Fibroblast of lung (primary cell): ENCODE data around the gene EBNA1BP2. TPM values are rescaled to one million over a fixed set of nuclear protein-coding genes. Genes with fewer than 3 reads are reported as not detected.

Experiments used
- DNase-seq, 2 donors: peaks; one replicate each; pipeline versions ENCODE4 v3.0.0 to v3.0.0-alpha.2; 2010; ENCODE audit warnings: low read depth in 2 of 2
- H2AFZ ChIP-seq: 2 replicates; pipeline ENCODE4 v1.5.1; 2012; ENCODE audit warnings: low read length, control low read depth, inconsistent platforms
- H3K27ac ChIP-seq: 2 replicates; pipeline ENCODE4 v1.5.1; 2011; ENCODE audit warnings: low read length, control low read depth; ENCODE audit not compliant: insufficient read depth
- H3K27me3 ChIP-seq: 2 replicates; pipeline ENCODE4 v1.5.1; 2011; ENCODE audit warnings: mild to moderate bottlenecking, low read length; ENCODE audit not compliant: control insufficient read depth, insufficient read depth
- H3K36me3 ChIP-seq: 2 replicates; pipeline ENCODE4 v1.5.1; 2011; ENCODE audit warnings: low read length; ENCODE audit not compliant: control insufficient read depth, insufficient read depth
- H3K4me1 ChIP-seq: 2 replicates; pipeline ENCODE4 v1.5.1; 2011; ENCODE audit warnings: low read length; ENCODE audit not compliant: control insufficient read depth, insufficient read depth; ENCODE audit errors: extremely low read depth
- H3K4me2 ChIP-seq: 2 replicates; pipeline ENCODE4 v1.5.1; 2011; ENCODE audit warnings: low read length, control low read depth; ENCODE audit not compliant: insufficient read depth; ENCODE audit errors: extremely low read depth
- H3K4me3 ChIP-seq, 4 experiments: fragments of 200-600 bp in 1 of 4; sonication (generic) in 1 of 4; replicated peaks in 1 of 4; 2 replicates each; pipeline ENCODE4 v1.5.1; 2011 to 2016; ENCODE audit warnings: low read length in 4 of 4, low read depth in 3 of 4, mild to moderate bottlenecking in 3 of 4, control low read depth in 2 of 4, inconsistent platforms in 1 of 4, mixed read lengths in 1 of 4; ENCODE audit not compliant: insufficient read depth in 1 of 4; ENCODE audit errors: control extremely low read depth in 1 of 4
- H3K79me2 ChIP-seq: 2 replicates; pipeline ENCODE4 v1.5.1; 2012; ENCODE audit warnings: mild to moderate bottlenecking, low read length, inconsistent platforms; ENCODE audit not compliant: control insufficient read depth, insufficient read depth
- H3K9ac ChIP-seq: 2 replicates; pipeline ENCODE4 v1.5.1; 2011; ENCODE audit warnings: mild to moderate bottlenecking, low read length, control low read depth; ENCODE audit not compliant: insufficient read depth
- H3K9me3 ChIP-seq: 2 replicates; pipeline ENCODE4 v1.5.1; 2012; ENCODE audit warnings: low read depth, low read length; ENCODE audit not compliant: control insufficient read depth, insufficient read depth
- H4K20me1 ChIP-seq: 2 replicates; pipeline ENCODE4 v1.5.1; 2011; ENCODE audit warnings: low read length; ENCODE audit not compliant: control insufficient read depth, insufficient read depth; ENCODE audit errors: extremely low read depth
- EZH2 ChIP-seq: IDR thresholded peaks from 2 replicates; pipeline ENCODE4 v1.5.1; 2012; ENCODE audit warnings: low read length, control low read depth, mild to moderate bottlenecking; ENCODE audit errors: missing control alignments
- polyA plus RNA-seq, 2 donors: library from polyadenylated mRNA; depleted of rRNA in 1 of 2; stranded (reverse) in 1 of 2; unstranded in 1 of 2; fragments of >200 nt; gene quantifications; 2 replicates each; pipeline ENCODE4 v1.2.1, GENCODE V29; 2011 to 2012; ENCODE audit warnings: missing spikeins in 1 of 2
- total RNA-seq: library from RNA; depleted of rRNA; stranded (reverse); fragments of >200 nt; gene quantifications from 2 replicates; pipeline ENCODE4 v1.2.1, GENCODE V29; 2014
- TF ChIP-seq, protein P1 (sequence below), 2 donors: IDR thresholded peaks in 1 of 2; conservative IDR thresholded peaks in 1 of 2; 1 replicate in 1 of 2; 2 replicates in 1 of 2; pipeline ENCODE4 v1.5.1; 2011 to 2012; ENCODE audit warnings: low read length in 2 of 2, control low read depth in 1 of 2, inconsistent platforms in 1 of 2, low read depth in 1 of 2, mild to moderate bottlenecking in 1 of 2

The EBNA1BP2 gene
- total and polyA plus RNA-seq, 2 donors (not counting 1 experiment from before 2014, with no cell fraction given) = 39.1 to 52.4 TPM

DNA sequence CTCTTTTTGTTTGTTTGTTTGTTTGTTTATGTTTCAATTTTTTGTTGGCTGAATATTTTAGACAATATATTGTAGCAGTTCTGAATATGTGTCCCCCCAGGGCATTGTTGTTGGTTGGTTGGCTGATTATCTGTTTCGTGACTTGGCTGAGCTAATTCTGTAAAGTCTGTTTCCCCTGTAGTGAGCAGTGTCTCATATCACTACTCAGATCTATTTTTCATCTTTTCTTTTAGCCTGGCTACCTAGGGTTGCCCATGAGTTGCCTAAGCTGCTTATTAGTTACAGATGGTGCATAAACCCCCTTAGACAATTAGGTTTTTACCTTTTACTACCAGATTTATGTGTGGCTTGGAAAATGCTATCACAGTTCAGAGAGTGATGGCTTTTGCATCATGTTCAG is 32.3 kb upstream of the EBNA1BP2 start:
- H3K27ac ChIP-seq = no peak overlapping the region
- H2AFZ ChIP-seq = no peak overlapping the region
- peaks cover 24% of the 10 kb centered on the region for H3K4me1 ChIP-seq

DNA sequence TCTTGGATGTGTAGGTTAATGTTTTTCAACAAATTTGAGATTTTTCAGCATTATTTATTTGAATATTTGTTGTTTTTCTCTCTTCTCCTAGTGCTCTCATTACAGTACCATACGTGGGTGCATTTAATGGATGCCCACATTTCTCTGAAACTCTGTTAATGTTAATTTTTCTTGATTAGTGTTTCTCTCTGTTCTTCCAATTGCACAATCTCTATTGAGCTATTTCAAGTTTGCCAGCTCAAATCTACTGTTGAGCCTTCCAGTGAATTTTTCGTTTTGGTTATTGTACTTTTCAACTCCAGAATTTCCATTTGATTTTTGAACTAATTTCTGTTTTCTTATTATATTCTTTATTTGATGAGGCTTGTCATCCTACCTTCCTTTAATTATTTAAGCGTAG is 31.8 kb upstream of the EBNA1BP2 start:
- peaks cover 24% of the 10 kb centered on the region for H3K4me1 ChIP-seq
- H3K36me3 ChIP-seq = no peaks in the 10 kb centered on the region
- TF ChIP-seq, protein P1, sequence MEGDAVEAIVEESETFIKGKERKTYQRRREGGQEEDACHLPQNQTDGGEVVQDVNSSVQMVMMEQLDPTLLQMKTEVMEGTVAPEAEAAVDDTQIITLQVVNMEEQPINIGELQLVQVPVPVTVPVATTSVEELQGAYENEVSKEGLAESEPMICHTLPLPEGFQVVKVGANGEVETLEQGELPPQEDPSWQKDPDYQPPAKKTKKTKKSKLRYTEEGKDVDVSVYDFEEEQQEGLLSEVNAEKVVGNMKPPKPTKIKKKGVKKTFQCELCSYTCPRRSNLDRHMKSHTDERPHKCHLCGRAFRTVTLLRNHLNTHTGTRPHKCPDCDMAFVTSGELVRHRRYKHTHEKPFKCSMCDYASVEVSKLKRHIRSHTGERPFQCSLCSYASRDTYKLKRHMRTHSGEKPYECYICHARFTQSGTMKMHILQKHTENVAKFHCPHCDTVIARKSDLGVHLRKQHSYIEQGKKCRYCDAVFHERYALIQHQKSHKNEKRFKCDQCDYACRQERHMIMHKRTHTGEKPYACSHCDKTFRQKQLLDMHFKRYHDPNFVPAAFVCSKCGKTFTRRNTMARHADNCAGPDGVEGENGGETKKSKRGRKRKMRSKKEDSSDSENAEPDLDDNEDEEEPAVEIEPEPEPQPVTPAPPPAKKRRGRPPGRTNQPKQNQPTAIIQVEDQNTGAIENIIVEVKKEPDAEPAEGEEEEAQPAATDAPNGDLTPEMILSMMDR (conservative IDR thresholded peaks at IDR 0.05 in 1 of 2, IDR thresholded peaks at IDR 0.05 in 1 of 2; ENCODE audit: low read depth in 1 of 2, low read length in 2 of 2) = no peak
- TF ChIP-seq EZH2 = no peak
- no peaks in the 10 kb centered on the region for H3K79me2 ChIP-seq
- H4K20me1 ChIP-seq = no peaks in the 10 kb centered on the region
- H3K9ac ChIP-seq = no peak overlapping the region
- H3K27me3 ChIP-seq = no peaks in the 10 kb centered on the region
- H2AFZ ChIP-seq = no peak overlapping the region
- no peak overlapping the region for H3K4me3 ChIP-seq
- no peak overlapping the region for H3K4me2 ChIP-seq
- no peak overlapping the region for H3K27ac ChIP-seq
- no peak for DNase-seq
- H3K9me3 ChIP-seq = no peaks in the 10 kb centered on the region

More for the DNA sequence above, 32.3 kb upstream of the EBNA1BP2 start:
- DNase-seq = no peak
- Histone ChIP-seq H3K9me3 (no peaks in the 10 kb centered on the region), H3K4me3 (no peak overlapping the region), H3K79me2 (no peaks in the 10 kb centered on the region), H4K20me1 (no peaks in the 10 kb centered on the region), H3K27me3 (no peaks in the 10 kb centered on the region), H3K4me2 (no peak overlapping the region), H3K36me3 (no peaks in the 10 kb centered on the region), H3K9ac (no peak overlapping the region)
- TF ChIP-seq EZH2 = no peak
- TF ChIP-seq, protein P1 (conservative IDR thresholded peaks at IDR 0.05 in 1 of 2, IDR thresholded peaks at IDR 0.05 in 1 of 2; ENCODE audit: low read depth in 1 of 2, low read length in 2 of 2) = no peak

DNA sequence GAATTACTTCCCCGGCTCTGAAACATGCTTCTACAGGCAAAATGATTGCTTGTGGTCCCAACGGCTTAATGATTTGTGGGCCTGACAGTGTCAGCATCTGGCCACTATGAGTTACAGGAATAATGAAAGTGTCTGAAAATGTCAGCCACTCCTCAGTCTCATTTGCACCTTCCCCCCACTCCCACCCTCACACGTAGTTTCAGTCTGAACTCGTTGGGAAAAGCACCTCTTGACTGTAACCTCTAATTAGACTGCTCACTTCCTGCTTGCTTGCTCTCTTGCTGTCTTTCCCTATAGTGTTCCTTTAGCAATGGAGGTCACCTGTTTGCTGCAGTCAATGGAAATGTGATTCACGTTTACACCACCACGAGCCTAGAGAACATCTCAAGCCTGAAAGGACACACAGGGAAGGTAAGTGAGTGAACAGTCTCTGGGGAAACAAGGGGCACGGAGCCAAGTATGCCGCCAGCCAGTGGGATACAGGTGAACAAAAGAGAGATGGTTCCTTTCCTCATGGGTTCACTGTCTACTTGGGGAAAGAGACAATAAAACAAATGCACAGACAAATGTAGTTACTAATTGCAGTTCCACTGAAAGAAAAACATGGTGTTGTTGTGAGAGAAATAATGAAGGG is 27.1 kb upstream of the EBNA1BP2 start:
- no peaks in the 10 kb centered on the region for H4K20me1 ChIP-seq
- TF ChIP-seq, protein P1 (conservative IDR thresholded peaks at IDR 0.05 in 1 of 2, IDR thresholded peaks at IDR 0.05 in 1 of 2; ENCODE audit: low read depth in 1 of 2, low read length in 2 of 2) = no peak
- TF ChIP-seq EZH2 = no peak
- H3K4me3 ChIP-seq = no peak overlapping the region
- no peaks in the 10 kb centered on the region for H3K4me1 ChIP-seq
- H3K9ac ChIP-seq = no peak overlapping the region
- H3K79me2 ChIP-seq = no peaks in the 10 kb centered on the region
- no peak overlapping the region for H3K4me2 ChIP-seq
- H3K36me3 ChIP-seq = no peaks in the 10 kb centered on the region
- H2AFZ ChIP-seq = no peak overlapping the region
- no peaks in the 10 kb centered on the region for H3K9me3 ChIP-seq
- H3K27me3 ChIP-seq = no peaks in the 10 kb centered on the region
- H3K27ac ChIP-seq = no peak overlapping the region
- no peak for DNase-seq
